GM18517 (cell line): Measurements from ENCODE around the gene FOXN4.

ENCODE experiments used
- ATAC-seq: cut with Tn5 transposase; IDR thresholded peaks from one replicate; pipeline ENCODE4 v1.9.1; 2021; ENCODE audit warnings: mild to moderate bottlenecking, moderate library complexity; ENCODE audit not compliant: unreplicated experiment

Gene FOXN4

GRCh38 chr12:109261087-109261486, 48.0 kb downstream of the FOXN4 start:
- ATAC-seq: no peak

GRCh38 chr12:109259545-109259895, 49.6 kb downstream of the FOXN4 start:
- ATAC-seq: no peak

- ATAC-seq: no peak
Observed at GRCh38 chr12:109258607-109259544, 50.2 kb downstream of the FOXN4 start.

DNA sequence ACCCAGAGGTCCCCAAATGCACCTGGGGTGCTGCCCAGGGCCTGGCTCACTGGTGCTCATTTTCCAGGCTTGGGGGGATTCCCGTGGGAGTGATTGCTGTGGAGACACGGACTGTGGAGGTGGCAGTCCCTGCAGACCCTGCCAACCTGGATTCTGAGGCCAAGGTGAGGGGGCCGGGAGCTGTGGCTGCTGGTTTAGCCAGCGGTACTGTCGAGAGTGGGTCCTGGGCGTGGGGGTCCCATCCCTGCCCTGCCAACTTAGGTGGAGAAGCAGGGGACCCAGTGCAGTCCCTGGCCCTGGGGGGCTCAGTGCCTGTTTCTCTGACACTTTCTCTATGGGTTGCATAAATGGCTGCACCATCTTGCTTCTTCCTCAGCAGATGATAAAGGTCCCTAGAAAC, 50.9 kb downstream of the FOXN4 start:
- ATAC-seq: no peak

- ATAC-seq: no peak
Observed at GRCh38 chr12:109256011-109256410, 53.1 kb downstream of the FOXN4 start.

- no peak for ATAC-seq
Observed at GRCh38 chr12:109255377-109255776, 53.7 kb downstream of the FOXN4 start.

DNA sequence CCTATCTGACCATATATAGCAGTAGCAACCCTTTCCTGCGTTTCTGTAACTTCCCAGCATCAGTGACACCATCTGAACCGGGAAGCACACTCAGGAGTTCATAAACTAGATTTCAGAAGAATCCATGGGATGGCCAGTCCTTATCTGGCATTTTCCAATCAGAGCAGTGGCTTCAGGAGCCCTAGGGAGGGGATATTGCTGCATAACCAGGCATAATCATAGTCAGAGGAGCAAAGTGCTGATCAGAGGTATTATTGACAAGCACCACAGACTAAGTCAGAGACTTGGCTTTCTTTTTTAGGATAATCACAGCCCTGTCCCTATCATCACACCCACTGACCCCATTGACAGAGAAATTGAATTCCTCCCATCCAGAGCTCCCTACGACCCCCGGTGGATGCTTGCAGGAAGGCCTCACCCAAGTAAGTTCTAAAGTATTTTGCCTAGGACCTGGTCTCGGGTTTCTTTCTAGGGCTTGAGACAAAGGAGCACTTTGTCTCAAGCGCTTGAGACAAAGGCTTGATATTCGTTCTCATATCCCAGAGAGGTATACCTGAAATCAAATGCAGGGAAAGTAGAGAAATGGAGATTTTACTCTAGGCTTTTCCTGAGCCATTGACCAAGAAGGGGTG, 55.1 kb downstream of the FOXN4 start:
- ATAC-seq: no peak

- ATAC-seq: no peak
Observed at GRCh38 chr12:109252799-109253198, 56.3 kb downstream of the FOXN4 start.

DNA sequence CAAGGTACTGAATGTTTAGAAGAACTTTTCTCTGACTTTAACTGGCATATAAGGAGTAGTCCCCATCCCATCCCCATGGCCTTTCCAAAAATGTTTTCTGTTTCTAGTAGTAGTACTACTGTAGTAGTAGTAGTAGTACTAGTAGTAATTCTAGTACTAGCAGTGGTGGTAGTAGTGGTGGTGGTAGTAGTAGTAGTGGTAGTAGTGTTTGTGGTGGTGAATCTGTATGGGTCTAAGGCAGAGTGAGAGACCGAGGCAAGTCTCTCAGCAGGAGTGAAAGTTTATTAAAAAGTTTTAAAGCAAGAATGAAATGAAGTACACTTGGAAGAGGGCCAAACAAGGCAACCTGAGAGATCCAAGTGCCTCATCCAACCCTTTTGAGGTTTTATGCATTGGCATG, 58.6 kb downstream of the FOXN4 start:
- ATAC-seq: no peak

- no peak for ATAC-seq
Observed at GRCh38 chr12:109247831-109248654, 61.0 kb downstream of the FOXN4 start.

GRCh38 chr12:109246221-109246620, 62.9 kb downstream of the FOXN4 start:
- no peak for ATAC-seq

DNA sequence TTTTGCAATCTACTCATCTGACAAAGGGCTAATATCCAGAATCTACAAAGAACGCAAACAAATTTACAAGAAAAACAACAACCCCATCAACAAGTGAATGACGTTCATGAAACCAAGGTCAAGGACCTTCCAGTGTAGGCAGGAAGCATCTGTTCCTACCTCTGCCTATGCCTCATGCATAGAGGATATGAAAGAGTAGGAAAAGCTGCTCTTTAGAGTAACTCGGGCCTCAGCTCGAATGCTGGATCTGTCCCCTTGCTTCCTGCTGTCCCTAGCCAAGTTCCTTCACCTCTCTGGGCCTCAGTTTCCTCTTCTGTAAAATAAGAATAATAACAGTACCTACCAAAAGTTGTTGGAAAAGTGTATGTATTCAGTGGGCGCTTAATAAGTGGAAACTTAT, 65.0 kb downstream of the FOXN4 start:
- ATAC-seq: no peak

DNA sequence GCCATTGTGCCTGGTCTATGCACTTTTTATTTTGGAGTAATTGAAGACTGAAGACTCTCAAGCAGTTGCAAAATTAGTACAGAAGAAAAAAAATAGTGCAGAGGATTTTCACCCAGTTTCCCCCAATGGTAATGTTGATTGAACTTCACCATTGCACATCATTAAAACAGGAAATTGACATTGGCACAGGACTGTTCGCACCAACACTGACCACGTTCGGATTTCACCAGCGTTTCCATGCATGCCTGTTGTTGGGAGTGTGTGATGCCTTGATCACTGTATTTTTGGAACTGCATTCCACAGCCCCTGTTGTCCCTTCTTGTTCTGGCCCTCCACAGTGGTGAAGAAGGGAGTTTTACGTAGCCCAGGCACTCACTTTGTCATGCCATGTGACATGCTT, 67.1 kb downstream of the FOXN4 start:
- ATAC-seq: no peak

DNA sequence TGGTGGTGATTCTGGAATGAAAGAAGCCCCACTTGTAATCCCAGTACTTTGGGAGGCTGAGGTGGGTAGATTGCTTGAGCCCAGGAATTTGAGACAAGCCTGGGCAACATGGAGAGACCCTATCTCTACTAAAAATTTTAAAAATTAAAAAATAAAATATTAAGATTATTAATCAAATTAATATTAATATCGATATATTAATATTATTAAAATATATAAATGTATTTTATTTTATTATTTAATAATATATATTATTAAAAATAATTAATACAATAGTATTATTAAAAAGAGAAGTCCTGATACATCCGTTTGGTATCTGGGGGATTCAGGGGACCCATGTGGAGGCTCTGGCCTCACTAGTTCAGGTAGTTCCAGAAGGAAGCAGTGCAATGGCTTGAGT, 68.7 kb downstream of the FOXN4 start:
- no peak for ATAC-seq

- ATAC-seq: no peak
Observed at GRCh38 chr12:109239691-109240090, 69.4 kb downstream of the FOXN4 start.

GRCh38 chr12:109239179-109239578, 69.9 kb downstream of the FOXN4 start:
- ATAC-seq: no peak

DNA sequence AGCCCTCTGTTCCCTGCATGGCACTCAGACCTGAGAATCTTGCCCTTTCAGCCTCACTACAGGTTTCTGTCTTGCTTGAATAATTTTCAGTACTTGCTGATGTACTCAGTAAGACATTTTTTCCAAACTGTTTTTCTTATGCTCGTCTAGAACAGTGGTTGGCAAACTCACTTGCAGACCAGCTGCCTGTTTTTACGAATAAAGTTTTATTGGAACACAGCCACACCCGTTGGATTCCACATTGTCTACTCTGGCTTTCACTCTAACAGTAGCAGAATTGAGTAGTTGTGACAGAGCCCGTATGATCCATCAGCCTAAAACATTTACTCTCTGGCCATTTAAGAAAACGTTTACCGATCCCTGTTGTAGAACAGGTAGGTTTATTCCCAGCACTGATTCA, 72.8 kb downstream of the FOXN4 start:
- ATAC-seq: no peak

DNA sequence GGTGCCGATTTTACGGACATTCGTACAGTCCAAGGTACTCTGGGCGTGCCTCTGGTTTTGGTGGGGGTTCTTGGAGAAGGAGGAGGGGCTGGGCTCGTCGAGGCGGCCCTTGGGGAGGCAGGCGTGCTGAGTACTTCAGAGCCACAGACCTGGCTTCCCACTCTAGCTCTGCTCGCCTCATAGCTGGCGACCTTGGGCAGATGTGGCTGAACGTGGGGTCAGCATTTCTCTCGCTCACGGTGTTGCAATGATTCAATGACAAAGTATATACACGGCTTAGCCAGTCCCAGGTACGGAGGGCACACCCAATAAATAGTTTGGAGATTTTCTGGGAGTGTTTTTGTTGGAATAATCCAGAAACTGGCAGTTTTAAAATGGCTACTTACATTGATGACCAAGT, 75.1 kb downstream of the FOXN4 start:
- no peak for ATAC-seq

GRCh38 chr12:109232731-109233130, 76.4 kb downstream of the FOXN4 start:
- no peak for ATAC-seq

DNA sequence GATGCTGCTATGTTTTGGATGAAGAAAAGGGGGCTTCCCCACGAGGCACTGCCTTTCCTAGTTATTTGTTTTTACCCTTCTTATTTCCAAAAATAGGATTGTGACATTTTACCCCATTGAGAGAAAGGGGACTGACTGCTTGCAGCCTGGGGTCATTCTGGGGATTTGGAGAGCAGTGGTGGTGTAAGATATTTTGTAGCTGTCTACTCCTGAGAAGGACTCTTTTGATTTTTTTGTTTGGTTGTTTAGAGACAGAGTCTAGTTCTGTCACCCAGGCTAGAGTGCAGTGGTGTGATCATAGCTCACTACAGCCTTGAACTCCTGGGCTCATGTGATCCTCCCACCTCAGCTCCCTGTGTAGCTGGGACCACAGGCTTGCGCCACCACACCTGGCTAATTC, 78.9 kb downstream of the FOXN4 start:
- ATAC-seq: no peak

DNA sequence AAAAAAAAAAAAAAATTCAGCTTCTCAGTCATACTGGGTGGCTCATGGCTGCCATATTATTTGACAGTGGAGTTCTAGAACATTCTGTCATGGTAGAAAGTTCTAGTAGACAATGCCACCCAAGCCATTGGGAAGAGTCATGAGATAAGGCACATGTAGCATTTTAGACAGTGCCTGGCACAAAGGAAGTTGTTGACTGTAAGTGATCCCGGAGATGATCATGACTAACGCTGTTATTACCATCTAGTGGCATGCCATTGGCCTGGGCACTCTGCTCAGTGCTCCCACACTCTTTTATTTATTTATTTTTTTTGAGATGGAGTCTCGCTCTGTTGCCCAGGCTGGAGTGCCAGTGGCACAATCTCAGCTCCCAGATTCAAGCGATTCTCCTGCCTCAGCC, 80.4 kb downstream of the FOXN4 start:
- no peak for ATAC-seq
